SK-N-SH (cell line): ENCODE data around the gene WEE1. TPM values are rescaled to one million over a fixed set of nuclear protein-coding genes. Genes with fewer than 3 reads are reported as not detected.

Experiments used
- CTCF ChIA-PET: fragments of 300-600, 350-600 bp; formaldehyde crosslinking; extraction: SDS; loops from one replicate; lab custom pipeline; 2021; lab: Yijun Ruan, JAX
- POLR2A ChIA-PET: fragments of 350-600 bp; sonication (Branson Sonifier 250); formaldehyde crosslinking; extraction: SDS; loops from one replicate; lab custom pipeline; 2020; ENCODE audit warnings: antibody characterized with exemption, inconsistent platforms; lab: Yijun Ruan, JAX
- DNase-seq: peaks from one replicate; pipeline ENCODE4 v3.0.0; 2012
- H2AFZ ChIP-seq: fragments of 200-600 bp; sonication (generic); 2 replicates; pipeline ENCODE4 v1.8.1; 2016; ENCODE audit warnings: antibody characterized with exemption, mild to moderate bottlenecking, low read depth
- H3F3A ChIP-seq: fragments of 200-600 bp; sonication (generic); replicated peaks from 2 replicates; pipeline ENCODE3; 2016; ENCODE audit warnings: antibody characterized with exemption, mild to moderate bottlenecking; ENCODE audit not compliant: insufficient read depth
- H3K27ac ChIP-seq, 2 experiments: fragments of 200-500 bp in 1 of 2; fragments of 200-600 bp in 1 of 2; sonication (Bioruptor generic) in 1 of 2; sonication (generic), shearing (Covaris generic) in 1 of 2; 2 replicates each; pipeline versions ENCODE4 v1.5.1 to v1.6.1; 2014 to 2016; ENCODE audit warnings: low read depth in 2 of 2, inconsistent platforms in 1 of 2, low read length in 1 of 2, mild to moderate bottlenecking in 1 of 2, mixed read lengths in 1 of 2
- H3K27me3 ChIP-seq: fragments of 200-600 bp; sonication (generic), shearing (Covaris generic); 2 replicates; pipeline ENCODE4 v1.6.1; 2016; ENCODE audit warnings: mixed run types; ENCODE audit not compliant: insufficient read depth
- H3K36me3 ChIP-seq, 2 experiments: fragments of 200-500 bp in 1 of 2; fragments of 200-600 bp in 1 of 2; sonication (Bioruptor generic) in 1 of 2; sonication (generic) in 1 of 2; replicated peaks in 1 of 2; 2 replicates each; pipeline versions ENCODE3 to v1.5.1; 2014 to 2016; ENCODE audit warnings: low read length in 1 of 2, mild to moderate bottlenecking in 1 of 2; ENCODE audit not compliant: insufficient read depth in 2 of 2, control insufficient read depth in 1 of 2
- H3K4me1 ChIP-seq, 2 experiments: fragments of 200-500 bp in 1 of 2; fragments of 200-600 bp in 1 of 2; sonication (Bioruptor generic) in 1 of 2; sonication (generic), shearing (Covaris generic) in 1 of 2; 2 replicates each; pipeline versions ENCODE4 v1.5.1 to v1.6.1; 2014 to 2016; ENCODE audit warnings: low read depth in 1 of 2, low read length in 1 of 2, mixed run types in 1 of 2; ENCODE audit not compliant: insufficient read depth in 2 of 2, control insufficient read depth in 1 of 2
- H3K4me2 ChIP-seq: fragments of 200-600 bp; sonication (generic), shearing (Covaris generic); 2 replicates; pipeline ENCODE4 v1.6.1; 2017; ENCODE audit warnings: mixed run types
- H3K4me3 ChIP-seq, 2 experiments: fragments of 200-500 bp in 1 of 2; fragments of 200-600 bp in 1 of 2; sonication (Bioruptor generic) in 1 of 2; sonication (generic), shearing (Covaris generic) in 1 of 2; 2 replicates each; pipeline versions ENCODE4 v1.5.1 to v1.8.1; 2014 to 2016; ENCODE audit warnings: low read depth in 2 of 2, inconsistent platforms in 1 of 2, low read length in 1 of 2, mild to moderate bottlenecking in 1 of 2, mixed read lengths in 1 of 2, moderate library complexity in 1 of 2
- H3K79me2 ChIP-seq: fragments of 200-600 bp; sonication (generic); 2 replicates; pipeline ENCODE4 v1.8.1; 2017; ENCODE audit warnings: mild to moderate bottlenecking; ENCODE audit not compliant: insufficient read depth
- H3K9ac ChIP-seq: fragments of 200-600 bp; sonication (generic); 2 replicates; pipeline ENCODE4 v1.6.1; 2017; ENCODE audit warnings: mixed run types
- H3K9me2 ChIP-seq: fragments of 200-600 bp; sonication (generic); 2 replicates; pipeline ENCODE4 v1.6.1; 2017; ENCODE audit warnings: mixed run types
- H3K9me3 ChIP-seq: fragments of 200-600 bp; sonication (generic); 2 replicates; pipeline ENCODE4 v1.6.1; 2017; ENCODE audit warnings: mixed run types, mild to moderate bottlenecking, moderate library complexity
- H4K20me1 ChIP-seq: fragments of 200-600 bp; sonication (generic); 2 replicates; pipeline ENCODE4 v1.6.1; 2017; ENCODE audit warnings: mild to moderate bottlenecking, mixed run types; ENCODE audit not compliant: insufficient read depth
- CTCF ChIP-seq: fragments of 200-600 bp; sonication (generic); IDR thresholded peaks from 2 replicates; pipeline ENCODE4 v1.6.1; 2017; ENCODE audit warnings: antibody characterized with exemption, mild to moderate bottlenecking, moderate library complexity
- ELF1 ChIP-seq: IDR thresholded peaks from 2 replicates; pipeline ENCODE4 v1.4.0; 2012
- FOXJ3 ChIP-seq: sonication (generic); formaldehyde crosslinking; IDR thresholded peaks from 2 replicates; pipeline ENCODE4 v1.5.1; 2020; ENCODE audit warnings: mild to moderate bottlenecking, missing genetic modification reagents
- JUND ChIP-seq: IDR thresholded peaks from 2 replicates; pipeline ENCODE4 v1.4.0; 2012
- MEF2A ChIP-seq: IDR thresholded peaks from 2 replicates; pipeline ENCODE4 v1.4.0; 2012; ENCODE audit warnings: low read depth, borderline replicate concordance
- NFIC ChIP-seq: IDR thresholded peaks from 2 replicates; pipeline ENCODE4 v1.4.0; 2012; ENCODE audit warnings: borderline replicate concordance
- RAD21 ChIP-seq: IDR thresholded peaks from 2 replicates; pipeline ENCODE4 v1.6.1; 2012; ENCODE audit warnings: mild to moderate bottlenecking, low read length
- RFX5 ChIP-seq: IDR thresholded peaks from 2 replicates; pipeline ENCODE4 v1.6.1; 2012; ENCODE audit warnings: mild to moderate bottlenecking, improper control_type of control experiment, low read length
- SIN3A ChIP-seq: IDR thresholded peaks from 2 replicates; pipeline ENCODE4 v1.6.1; 2012; ENCODE audit warnings: low read depth, mild to moderate bottlenecking, low read length, moderate library complexity, borderline replicate concordance
- SMC3 ChIP-seq: IDR thresholded peaks from 2 replicates; pipeline ENCODE4 v1.6.1; 2012; ENCODE audit warnings: low read depth, low read length, improper control_type of control experiment
- TAF1 ChIP-seq: IDR thresholded peaks from 2 replicates; pipeline ENCODE4 v1.6.1; 2012; ENCODE audit warnings: low read depth, mild to moderate bottlenecking, low read length, moderate library complexity, borderline replicate concordance
- TCF12 ChIP-seq: IDR thresholded peaks from 2 replicates; pipeline ENCODE4 v1.4.0; 2012
- YY1 ChIP-seq: IDR thresholded peaks from 2 replicates; pipeline ENCODE4 v1.4.0; 2012; ENCODE audit warnings: low read depth, mild to moderate bottlenecking
- WGBS: methylation state at CpG from one replicate; pipeline ENCODE4 v1.1.6; 2017; ENCODE audit warnings: low lambda C conversion rate; 5-methylcytosine and 5-hydroxymethylcytosine counted together
- polyA plus RNA-seq, 3 experiments: library from polyadenylated mRNA; depleted of rRNA; stranded (reverse); fragments of >200 nt; gene quantifications; 2 replicates each; pipeline ENCODE4 v1.2.3, GENCODE V29; 2012
- TF ChIP-seq, protein P1 (sequence below): IDR thresholded peaks from 2 replicates; pipeline ENCODE4 v1.4.0; 2012; ENCODE audit warnings: low read depth
- TF ChIP-seq, protein P2 (sequence below): IDR thresholded peaks from 2 replicates; pipeline ENCODE4 v1.4.0; 2012; ENCODE audit warnings: low read depth, borderline replicate concordance

Gene WEE1
- polyA plus RNA-seq, 1 of the 3 experiments (the other 2 are of a cell fraction): 16.9 TPM

- POLR2A ChIA-PET: no interaction called here
- Histone ChIP-seq H2AFZ (no peak overlapping the region), H3K27me3 (no peaks in the 10 kb centered on the region), H3K27ac (no peak overlapping the region), H3K4me2 (no peak overlapping the region), H3K79me2 (no peaks in the 10 kb centered on the region), H4K20me1 (no peaks in the 10 kb centered on the region), H3K9ac (no peak overlapping the region), H3K4me3 (no peak overlapping the region), H3K4me1 (peaks cover 7 to 15% of the 10 kb centered on the region in 2 experiments; a peak in 2 of 4 replicates), H3F3A (peaks cover 8% of the 10 kb centered on the region), H3K36me3 (no peaks in the 10 kb centered on the region), H3K9me3 (no peaks in the 10 kb centered on the region), H3K9me2 (no peaks in the 10 kb centered on the region)
- CTCF ChIA-PET: interaction anchor here (0.7 kb wide), 1 partner anchor 44 kb away, joined by 3 read pairs; no protein-coding TSS in a partner anchor
- 96% methylated on average over 9 of the region's 9 CpGs for WGBS
- TF ChIP-seq JUND (no peak), NFIC (no peak), TAF1 (no peak), ELF1 (no peak), RAD21 (no peak)
- TF ChIP-seq, protein P1, sequence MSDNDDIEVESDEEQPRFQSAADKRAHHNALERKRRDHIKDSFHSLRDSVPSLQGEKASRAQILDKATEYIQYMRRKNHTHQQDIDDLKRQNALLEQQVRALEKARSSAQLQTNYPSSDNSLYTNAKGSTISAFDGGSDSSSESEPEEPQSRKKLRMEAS: no peak
- DNase-seq: no peak
These were observed 40.4 kb upstream of the WEE1 start for GRCh38 chr11:9533058-9533457.

- H3K79me2 ChIP-seq: no peaks in the 10 kb centered on the region
- CTCF ChIA-PET: interaction anchor here (0.6 to 1.9 kb wide), 7 partner anchors 8 to 207 kb away, joined by 3 to 6 read pairs (median 3); no protein-coding TSS in a partner anchor
- H4K20me1 ChIP-seq: no peaks in the 10 kb centered on the region
- no peaks in the 10 kb centered on the region for H3K36me3 ChIP-seq
- no peaks in the 10 kb centered on the region for H3K9me3 ChIP-seq
- no peaks in the 10 kb centered on the region for H3K9me2 ChIP-seq
- H3K4me2 ChIP-seq: no peak overlapping the region
- no peak overlapping the region for H2AFZ ChIP-seq
- H3K4me1 ChIP-seq: peaks cover 7 to 8% of the 10 kb centered on the region in 2 experiments; a peak in 2 of 4 replicates
- no peak overlapping the region for H3K27ac ChIP-seq
- TF ChIP-seq FOXJ3 (CRISPR knock-in tag): no peak
- TF ChIP-seq RFX5: no peak
- no peak for TF ChIP-seq YY1
- no peak for TF ChIP-seq ELF1
- no peak for TF ChIP-seq TCF12
- no peak for TF ChIP-seq MEF2A
- no peak for TF ChIP-seq TAF1
- TF ChIP-seq SIN3A: no peak
- TF ChIP-seq, all 33 proteins: peak for 0
- H3K9ac ChIP-seq: no peak overlapping the region
- H3K27me3 ChIP-seq: no peaks in the 10 kb centered on the region
- POLR2A ChIA-PET: no interaction called here
- 89% methylated on average over 5 of the region's 5 CpGs for WGBS
- DNase-seq: no peak
- H3K4me3 ChIP-seq: no peak overlapping the region
- H3F3A ChIP-seq: no peaks in the 10 kb centered on the region
These were observed 39.6 kb upstream of the WEE1 start for GRCh38 chr11:9533736-9534473.

DNA sequence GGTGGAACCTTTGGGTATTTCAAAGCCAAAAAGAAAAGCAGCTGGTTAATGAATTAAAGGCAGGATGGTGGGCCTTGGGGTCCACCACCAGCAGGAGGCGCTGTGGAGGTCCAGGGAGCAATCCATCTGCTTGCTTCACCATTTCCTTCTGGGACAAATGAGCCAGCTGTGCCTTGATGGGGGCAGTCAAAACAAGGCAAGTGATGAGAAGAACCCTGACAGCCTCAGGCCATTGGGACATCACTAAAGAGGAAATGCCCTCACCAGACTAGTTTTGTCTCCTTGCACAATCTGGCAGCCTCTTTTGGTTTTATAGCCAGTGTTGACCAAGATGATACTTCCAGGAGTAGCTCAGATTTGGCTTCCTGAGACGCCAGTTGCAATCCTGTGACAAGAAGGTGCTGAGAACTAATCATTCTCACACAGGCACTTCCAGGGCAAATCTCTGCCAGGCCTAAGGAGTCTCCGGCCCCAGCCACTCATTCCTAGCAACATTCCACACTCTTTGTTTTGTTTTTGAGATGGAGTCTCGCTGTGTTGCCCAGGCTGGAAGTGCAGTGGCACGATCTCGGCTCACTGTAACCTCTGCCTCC lies 38.2 kb upstream of the WEE1 start:
- Histone ChIP-seq H3K36me3 (no peaks in the 10 kb centered on the region), H3F3A (no peaks in the 10 kb centered on the region), H4K20me1 (no peaks in the 10 kb centered on the region), H3K27me3 (no peaks in the 10 kb centered on the region), H3K9me3 (no peaks in the 10 kb centered on the region), H3K4me3 (no peak overlapping the region; a peak in 1 of 4 replicates), H3K4me1 (no peaks in the 10 kb centered on the region), H3K27ac (no peak overlapping the region), H3K4me2 (no peak overlapping the region), H3K79me2 (no peaks in the 10 kb centered on the region), H2AFZ (no peak overlapping the region), H3K9me2 (no peaks in the 10 kb centered on the region), H3K9ac (no peak overlapping the region)
- ChIA-PET POLR2A (no interaction called here), CTCF (interaction anchor here (0.6 to 1.9 kb wide), 12 partner anchors 10 to 214 kb away, joined by 3 to 6 read pairs (median 4); no protein-coding TSS in a partner anchor)
- DNase-seq: peak; percentile 53
- 87% methylated on average over 6 of the region's 6 CpGs for WGBS
- TF ChIP-seq RAD21: peak; percentile 46
- peak; percentile 80 for TF ChIP-seq CTCF
- TF ChIP-seq, protein P2, sequence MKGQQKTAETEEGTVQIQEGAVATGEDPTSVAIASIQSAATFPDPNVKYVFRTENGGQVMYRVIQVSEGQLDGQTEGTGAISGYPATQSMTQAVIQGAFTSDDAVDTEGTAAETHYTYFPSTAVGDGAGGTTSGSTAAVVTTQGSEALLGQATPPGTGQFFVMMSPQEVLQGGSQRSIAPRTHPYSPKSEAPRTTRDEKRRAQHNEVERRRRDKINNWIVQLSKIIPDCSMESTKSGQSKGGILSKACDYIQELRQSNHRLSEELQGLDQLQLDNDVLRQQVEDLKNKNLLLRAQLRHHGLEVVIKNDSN: no peak
- peak; percentile 30; the same call in 1 of the 2 replicates for TF ChIP-seq SMC3
